K562 (cell line): ENCODE measurements around the gene AHI1. TPM values are rescaled to one million over a fixed set of nuclear protein-coding genes. Genes with fewer than 3 reads are reported as not detected.

ENCODE experiments used
- ATAC-seq: fragments of 200-7000 bp; cut with Tn5 transposase; 3 replicates; pipeline ENCODE4 v1.9.1; 2020; ENCODE audit warnings: moderate library complexity
- BruUV-seq: library from RNA; stranded (reverse); fragments of 400-500 nt; replicated peaks from 2 replicates; lab custom pipeline; 2021; lab: Mats Ljungman, UMichigan
- CTCF ChIA-PET: fragments of 300-600 bp; formaldehyde crosslinking; extraction: SDS; loops from one replicate; lab custom pipeline; 2021; ENCODE audit warnings: low intra/inter-chr PET ratio; lab: Yijun Ruan, JAX
- POLR2A ChIA-PET: fragments of 300-600, 350-650 bp; sonication (Branson Sonifier 250); formaldehyde crosslinking; extraction: SDS; loops from one replicate; lab custom pipeline; 2021; ENCODE audit warnings: antibody characterized with exemption, inconsistent platforms; lab: Yijun Ruan, JAX
- DNase-seq, 4 experiments: peaks; one replicate each; pipeline versions ENCODE4 v3.0.0 to v3.0.0-alpha.2; 2011 to 2018; ENCODE audit warnings: low spot score in 3 of 4, mixed read lengths in 3 of 4; ENCODE audit errors: extremely low read depth in 1 of 4
- FAIRE-seq: peaks from 2 replicates; lab custom pipeline; 2011; peaks lifted over from hg19 to GRCh38; lab: Jason Lieb, UNC
- H2AFZ ChIP-seq: 2 replicates; pipeline ENCODE4 v1.6.0; 2011; ENCODE audit warnings: low read depth, low read length, control low read depth, inconsistent platforms
- H3K27ac ChIP-seq: fragments of 200-600 bp; 3 replicates; pipeline ENCODE4 v1.8.0; 2011; ENCODE audit warnings: low read depth, mild to moderate bottlenecking, control low read depth, inconsistent platforms, low read length, moderate library complexity, mixed read lengths; ENCODE audit errors: extremely low read depth
- H3K27me3 ChIP-seq, 2 experiments: fragments of 300-600 bp in 1 of 2; 2 replicates in 1 of 2; 3 replicates in 1 of 2; pipeline versions ENCODE4 v1.6.0 to v1.8.0; 2011; ENCODE audit warnings: inconsistent platforms in 2 of 2, low read length in 2 of 2, mild to moderate bottlenecking in 1 of 2, mixed read lengths in 1 of 2, moderate library complexity in 1 of 2; ENCODE audit not compliant: control insufficient read depth in 2 of 2, insufficient read depth in 2 of 2
- H3K36me3 ChIP-seq: fragments of 300-600 bp; 3 replicates; pipeline ENCODE4 v1.8.0; 2011; ENCODE audit warnings: mild to moderate bottlenecking, low read length, inconsistent platforms; ENCODE audit not compliant: control insufficient read depth, insufficient read depth
- H3K4me1 ChIP-seq, 2 experiments: fragments of 200-600 bp in 1 of 2; replicated peaks in 1 of 2; 2 replicates in 1 of 2; 3 replicates in 1 of 2; pipeline versions ENCODE4 v1.5.1 to v1.8.0; 2011; ENCODE audit warnings: inconsistent platforms in 2 of 2, low read length in 2 of 2, mild to moderate bottlenecking in 1 of 2, mixed read lengths in 1 of 2, moderate library complexity in 1 of 2; ENCODE audit not compliant: control insufficient read depth in 2 of 2, insufficient read depth in 2 of 2
- H3K4me2 ChIP-seq: 2 replicates; pipeline ENCODE4 v1.6.1; 2011; ENCODE audit warnings: low read length, control low read depth, inconsistent platforms, mixed read lengths; ENCODE audit not compliant: insufficient read depth
- H3K4me3 ChIP-seq: fragments of 200-600 bp; sonication (generic), shearing (Covaris generic); 2 replicates; pipeline ENCODE4 v1.5.1; 2016; ENCODE audit warnings: control low read depth, inconsistent platforms
- H3K79me2 ChIP-seq: fragments of 200-600 bp; 3 replicates; pipeline ENCODE4 v1.8.0; 2011; ENCODE audit warnings: low read length, inconsistent platforms; ENCODE audit not compliant: control insufficient read depth, insufficient read depth
- H3K9ac ChIP-seq, 2 experiments: 2 replicates each; pipeline versions ENCODE4 v1.6.0 to v1.6.1; 2011; ENCODE audit warnings: low read depth in 2 of 2, low read length in 2 of 2, control low read depth in 1 of 2, inconsistent platforms in 1 of 2, mild to moderate bottlenecking in 1 of 2, mixed read lengths in 1 of 2; ENCODE audit not compliant: insufficient read depth in 1 of 2
- H3K9me1 ChIP-seq: one replicate; pipeline ENCODE4 v1.6.0; 2011; ENCODE audit warnings: inconsistent platforms, mild to moderate bottlenecking, low read length, moderate library complexity; ENCODE audit not compliant: control insufficient read depth, insufficient read depth
- H3K9me3 ChIP-seq: replicated peaks from 2 replicates; pipeline ENCODE4 v1.5.1; 2011; ENCODE audit warnings: low read depth, low read length, inconsistent platforms; ENCODE audit not compliant: control insufficient read depth, insufficient read depth
- H4K20me1 ChIP-seq: replicated peaks from 2 replicates; pipeline ENCODE4 v1.6.1; 2011; ENCODE audit warnings: low read length, inconsistent platforms, mixed read lengths; ENCODE audit not compliant: control insufficient read depth, insufficient read depth
- CEBPB ChIP-seq: fragments of 450-650 bp; IDR thresholded peaks from 2 replicates; pipeline ENCODE4 v1.6.1; 2016; ENCODE audit warnings: missing genetic modification characterization, missing compliant biosample characterization
- CEBPG ChIP-seq, 3 experiments: fragments of 200-800 bp in 1 of 3; sonication (Bioruptor generic) in 1 of 3; sonication (generic) in 1 of 3; formaldehyde crosslinking in 1 of 3; IDR thresholded peaks in 2 of 3; conservative IDR thresholded peaks in 1 of 3; 2 replicates each; pipeline versions ENCODE4 v1.6.1 to v1.8.0; 2016 to 2022; ENCODE audit warnings: missing compliant biosample characterization in 2 of 3, missing genetic modification characterization in 2 of 3, mild to moderate bottlenecking in 1 of 3, missing genetic modification reagents in 1 of 3
- STAT6 ChIP-seq: sonication (generic); formaldehyde crosslinking; IDR thresholded peaks from 2 replicates; pipeline ENCODE4 v1.8.1; 2023; ENCODE audit warnings: mild to moderate bottlenecking, missing genetic modification reagents
- ZNF282 ChIP-seq: sonication (generic); formaldehyde crosslinking; IDR thresholded peaks from 2 replicates; pipeline ENCODE4 v1.8.1; 2023; ENCODE audit warnings: missing genetic modification reagents
- WGBS: fragments of 100-300 bp; shearing (Covaris generic); methylation state at CpG from one replicate; pipeline ENCODE4 v1.1.6; 2016; ENCODE audit warnings: low coverage, mixed read lengths; ENCODE audit not compliant: insufficient coverage; ENCODE audit errors: missing lambda C conversion rate; 5-methylcytosine and 5-hydroxymethylcytosine counted together
- in situ Hi-C: fragments of 300-500 bp; cut with MboI; formaldehyde crosslinking; loops from 4 replicates; pipeline ENCODE4 v1.15.0; 2018; ENCODE audit warnings: inconsistent platforms, mixed read lengths
- intact Hi-C: fragments of 100-400 bp; cut with micrococcal nuclease; formaldehyde crosslinking; loops from 2 replicates; pipeline ENCODE4 v1.14.2; 2022
- polyA plus RNA-seq, 8 experiments: library from polyadenylated mRNA; depleted of rRNA in 4 of 8; stranded (reverse) in 5 of 8; unstranded in 3 of 8; fragments of >200 nt; fragmentation: Nextera tagmentation in 2 of 8; fragmentation: Illumina TruSeq in 1 of 8; extraction: Ambion mirVana in 2 of 8; extraction: Trizol in 1 of 8; gene quantifications; 2 replicates each; pipeline versions ENCODE4 v1.2.1 to v1.2.3, GENCODE V29; 2011 to 2014; ENCODE audit warnings: inconsistent platforms in 1 of 8, missing spikeins in 1 of 8
- total RNA-seq, 7 experiments: library from RNA; depleted of rRNA in 6 of 7; stranded (reverse); fragments of >200 nt in 6 of 7; fragmentation: Illumina TruSeq in 2 of 7; extraction: Trizol in 2 of 7; gene quantifications; 2 replicates each; pipeline versions ENCODE4 v1.2.1 to v1.2.3, GENCODE V29; 2011 to 2021; ENCODE audit warnings: low replicate concordance in 1 of 7

AHI1 gene
- total and polyA plus RNA-seq, 9 of the 15 experiments (the other 6 are each of a cell fraction or from before 2014, with no cell fraction given): 24.7 to 54.9 (median 32.2) TPM

GRCh38 chr6:135397172-135397952 lies 100.2 kb downstream of the AHI1 start:
- no peaks in the 10 kb centered on the region for H3K27me3 ChIP-seq
- no peak for DNase-seq
- POLR2A ChIA-PET: interaction anchor here (1.0 kb wide), 1 partner anchor 311 kb away, joined by 3 read pairs; no protein-coding TSS in a partner anchor
- no peak overlapping the region for H3K4me2 ChIP-seq
- TF ChIP-seq ZNF282 (CRISPR knock-in tag) (no peak), CEBPG (CRISPR knock-in tag; IDR thresholded peaks at IDR 0.05) (no peak), CEBPG (tag; conservative IDR thresholded peaks at IDR 0.05 in 1 of 2, IDR thresholded peaks at IDR 0.05 in 1 of 2) (peak in 1 of 2 experiments; percentile 48; a peak in 3 of 4 replicates), CEBPB (peak; percentile 57), STAT6 (CRISPR knock-in tag) (no peak)
- no peak overlapping the region for H2AFZ ChIP-seq
- H3K79me2 ChIP-seq: no peaks in the 10 kb centered on the region
- H3K4me1 ChIP-seq: no peaks in the 10 kb centered on the region
- in situ Hi-C loops (no loop called here), intact Hi-C loops (no loop called here)
- H3K4me3 ChIP-seq: no peak overlapping the region
- CTCF ChIA-PET: no interaction called here
- H3K27ac ChIP-seq: no peak overlapping the region
- H3K36me3 ChIP-seq: peaks cover 8% of the 10 kb centered on the region
- BruUV-seq: no TSS peak
- no peaks in the 10 kb centered on the region for H3K9me3 ChIP-seq
- no peaks in the 10 kb centered on the region for H4K20me1 ChIP-seq
- 70% methylated on average over 5 of the region's 5 CpGs for WGBS
- FAIRE-seq: no peak
- H3K9me1 ChIP-seq: no peaks in the 10 kb centered on the region
- no peak overlapping the region for H3K9ac ChIP-seq
- no peak for ATAC-seq
